ENCODE measurements around the gene RPH3AL. TPM values are rescaled to one million over a fixed set of nuclear protein-coding genes. Genes with fewer than 3 reads are reported as not detected.

Gene RPH3AL
- total and polyA plus RNA-seq, 10 of the 15 experiments (the other 5 are each of a cell fraction or from before 2014, with no cell fraction given) = 0.04 to 1.2 (median 0.47) TPM; not detected in 2

DNA sequence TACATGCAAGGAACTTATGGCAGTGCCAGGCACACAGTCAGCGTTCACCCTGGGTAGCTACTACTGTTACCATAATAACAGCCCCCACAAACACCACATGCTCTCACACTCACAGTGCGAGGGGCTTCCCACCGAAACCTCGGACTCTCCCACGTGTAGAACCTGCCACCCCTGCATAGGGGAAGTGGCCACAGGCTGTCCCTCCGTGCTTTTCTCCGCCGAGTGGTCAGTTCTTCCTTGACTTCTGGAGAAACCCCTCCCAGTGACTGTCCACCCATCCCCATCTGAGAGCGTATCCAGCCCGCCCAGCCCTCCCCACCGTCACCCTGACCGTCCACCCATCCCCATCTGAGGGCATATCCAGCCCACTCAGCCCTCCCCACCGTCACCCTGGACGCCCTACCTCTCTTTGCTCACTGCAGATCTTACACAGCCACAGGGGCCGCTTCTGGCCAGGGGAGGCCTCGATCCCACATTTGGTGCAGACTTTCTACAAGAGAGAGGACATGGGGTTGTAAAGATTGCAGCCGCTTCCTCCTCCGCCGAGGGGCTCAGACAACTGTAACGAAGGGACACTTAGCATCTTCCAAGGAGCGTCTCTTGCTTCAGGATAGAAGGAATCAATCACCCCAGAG, 71.1 kb downstream of the RPH3AL start (continued):
- no peak for TF ChIP-seq PML (IDR thresholded peaks at IDR 0.05; ENCODE audit: low read length)
- no peak for TF ChIP-seq TBL1XR1 (IDR thresholded peaks at IDR 0.05; ENCODE audit: low read depth, low read length)
- no peak for TF ChIP-seq KAT2A (conservative IDR thresholded peaks at IDR 0.05; ENCODE audit: control insufficient read depth, low read depth, low read length)
- TF ChIP-seq TCF3 (IDR thresholded peaks at IDR 0.05; ENCODE audit: borderline replicate concordance, insufficient read depth, low read depth, low read length) = no peak

DNA sequence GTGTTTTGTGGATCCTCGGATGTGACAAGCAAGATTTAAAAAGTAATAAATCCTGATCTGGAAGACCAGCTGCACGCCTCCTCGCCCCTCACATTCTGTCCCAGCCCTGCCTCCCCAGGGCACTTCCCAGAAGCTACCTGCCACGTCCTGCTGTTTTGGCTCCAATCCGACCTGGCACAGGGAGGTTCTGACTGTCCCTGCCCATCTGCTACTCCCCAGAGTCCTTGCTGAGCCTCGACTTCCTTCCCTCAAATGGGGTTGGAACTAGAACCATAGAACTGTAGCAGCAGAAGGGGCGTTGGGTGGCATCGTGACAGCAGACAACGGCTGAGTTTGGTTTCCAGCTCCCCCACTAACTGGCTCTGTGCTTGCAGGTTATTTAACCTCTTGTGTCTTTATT, 71.7 kb downstream of the RPH3AL start:
- Histone ChIP-seq H3K9me3 (replicated peaks; ENCODE audit: control insufficient read depth, insufficient read depth, low read length) (no peaks in the 10 kb centered on the region), H3K36me3 (ENCODE audit: control insufficient read depth in 2 of 2, insufficient read depth in 2 of 2, low read length in 1 of 2) (no peaks in the 10 kb centered on the region), H3K4me1 (ENCODE audit: control insufficient read depth, insufficient read depth, low read length) (no peaks in the 10 kb centered on the region), H3K4me3 (no peak overlapping the region), H3K9ac (ENCODE audit: control insufficient read depth, insufficient read depth, low read length) (no peak overlapping the region), H2AFZ (ENCODE audit: control insufficient read depth, low read depth, low read length) (no peak overlapping the region), H4K20me1 (ENCODE audit: control insufficient read depth, insufficient read depth) (no peaks in the 10 kb centered on the region), H3K27me3 (replicated peaks in 1 of 2; ENCODE audit: control insufficient read depth in 2 of 2, insufficient read depth in 2 of 2, low read length in 1 of 2) (no peaks in the 10 kb centered on the region), H3K27ac (ENCODE audit: control insufficient read depth, insufficient read depth) (no peak overlapping the region), H3K79me2 (ENCODE audit: control insufficient read depth, insufficient read depth, low read length) (no peaks in the 10 kb centered on the region), H3K4me2 (ENCODE audit: control insufficient read depth, insufficient read depth) (no peak overlapping the region)
- no peak for FAIRE-seq
- no peak for TF ChIP-seq CEBPB (IDR thresholded peaks at IDR 0.05; ENCODE audit: borderline replicate concordance in 1 of 2, low read depth in 2 of 2, low read length in 2 of 2)
- TF ChIP-seq, protein P1, sequence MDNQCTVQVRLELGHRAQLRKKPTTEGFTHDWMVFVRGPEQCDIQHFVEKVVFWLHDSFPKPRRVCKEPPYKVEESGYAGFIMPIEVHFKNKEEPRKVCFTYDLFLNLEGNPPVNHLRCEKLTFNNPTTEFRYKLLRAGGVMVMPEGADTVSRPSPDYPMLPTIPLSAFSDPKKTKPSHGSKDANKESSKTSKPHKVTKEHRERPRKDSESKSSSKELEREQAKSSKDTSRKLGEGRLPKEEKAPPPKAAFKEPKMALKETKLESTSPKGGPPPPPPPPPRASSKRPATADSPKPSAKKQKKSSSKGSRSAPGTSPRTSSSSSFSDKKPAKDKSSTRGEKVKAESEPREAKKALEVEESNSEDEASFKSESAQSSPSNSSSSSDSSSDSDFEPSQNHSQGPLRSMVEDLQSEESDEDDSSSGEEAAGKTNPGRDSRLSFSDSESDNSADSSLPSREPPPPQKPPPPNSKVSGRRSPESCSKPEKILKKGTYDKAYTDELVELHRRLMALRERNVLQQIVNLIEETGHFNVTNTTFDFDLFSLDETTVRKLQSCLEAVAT (IDR thresholded peaks at IDR 0.05) = no peak
- TF ChIP-seq FOXK2 (IDR thresholded peaks at IDR 0.05) = no peak
- TF ChIP-seq EGR1 (IDR thresholded peaks at IDR 0.05; ENCODE audit: borderline replicate concordance in 1 of 2, low read depth in 2 of 2, low read length in 2 of 2) = no peak
- TF ChIP-seq NBN (IDR thresholded peaks at IDR 0.05) = no peak
- no peak for TF ChIP-seq CHD1 (IDR thresholded peaks at IDR 0.05; ENCODE audit: low read depth, low read length)
- TF ChIP-seq TAF1 (IDR thresholded peaks at IDR 0.05; ENCODE audit: borderline replicate concordance, low read depth, low read length) = no peak
- DNase-seq (ENCODE audit: low read depth, low spot score) = no peak
- 16% methylated on average over 9 of the region's 9 CpGs for WGBS (ENCODE audit: insufficient coverage, insufficient replicate concordance, low lambda C conversion rate, missing lambda C conversion rate)
- ChIA-PET RAD21 (ENCODE audit: unreplicated experiment) (no interaction called here), SMC1A (ENCODE audit: uncharacterized antibody, unreplicated experiment) (no interaction called here), POLR2A (no interaction called here), CTCF (interaction anchor here (1.2 kb wide), 1 partner anchor 42 kb away, joined by 3 read pairs; no protein-coding TSS in a partner anchor)
- no TSS peak for BruUV-seq (replicated peaks)
- intact Hi-C loops (cut with micrococcal nuclease; ENCODE audit: unreplicated experiment) (no loop called here), in situ Hi-C loops (cut with MboI) (no loop called here)
- no peak for ATAC-seq
